Activated effector memory CD4-positive, alpha-beta T cell treated with anti-CD3 and anti-CD28 coated beads, Interleukin-2, amount 50 U/mL, for 16 hours (primary cell): ENCODE measurements around the gene DNAAF8.
"Not testable (repeated sequence)": the region's sequence is repeated elsewhere in the genome, so short reads cannot be mapped to it uniquely, and the experiment has no call there.

ENCODE experiments used
- DNase-seq: peaks from one replicate; pipeline ENCODE4 v3.0.0-alpha.2; 2020

The DNAAF8 gene

GRCh38 chr16:4784444-4784987 lies 50.2 kb downstream of the DNAAF8 start:
- not testable (repeated sequence) for DNase-seq

- DNase-seq, result no peak
These were observed 51.6 kb downstream of the DNAAF8 start for GRCh38 chr16:4785758-4786433.

GRCh38 chr16:4787068-4787467 lies 52.7 kb downstream of the DNAAF8 start:
- DNase-seq, result no peak

- no peak for DNase-seq
These were observed 53.5 kb downstream of the DNAAF8 start, which contains the start of gene SEPTIN12 for GRCh38 chr16:4787627-4788482. Gene SEPTIN12, minus strand, starts transcription at chr16:4788345. Its CDS starts 700 bp downstream, at chr16:4787645.

GRCh38 chr16:4788489-4788889 lies 54.2 kb downstream of the DNAAF8 start:
- DNase-seq, result no peak

GRCh38 chr16:4788910-4789309 lies 54.6 kb downstream of the DNAAF8 start:
- DNase-seq, result no peak

GRCh38 chr16:4790261-4790660 lies 55.9 kb downstream of the DNAAF8 start:
- no peak for DNase-seq

GRCh38 chr16:4790871-4791270 lies 56.5 kb downstream of the DNAAF8 start:
- no peak for DNase-seq

- DNase-seq, result no peak
These were observed 58.7 kb downstream of the DNAAF8 start for GRCh38 chr16:4792951-4793513.

GRCh38 chr16:4795181-4795827 lies 61.0 kb downstream of the DNAAF8 start, which contains the start of gene SMIM22:
Gene SMIM22, plus strand, starts transcription at chr16:4795369. Its CDS starts 366 bp downstream, at chr16:4795735.
- DNase-seq, result no peak

- no peak for DNase-seq
These were observed 61.7 kb downstream of the DNAAF8 start for GRCh38 chr16:4795828-4796572.

GRCh38 chr16:4796982-4797804 lies 62.9 kb downstream of the DNAAF8 start:
- DNase-seq, result no peak

GRCh38 chr16:4797805-4798252 lies 63.5 kb downstream of the DNAAF8 start:
- DNase-seq, result no peak

- no peak for DNase-seq
These were observed 64.1 kb downstream of the DNAAF8 start for GRCh38 chr16:4798456-4798855.
